K562 (cell line): ENCODE data around the gene POC1B. TPM values are rescaled to one million over a fixed set of nuclear protein-coding genes. Genes with fewer than 3 reads are reported as not detected.

Experiments
- ATAC-seq: fragments of 200-7000 bp; cut with Tn5 transposase; 3 replicates; pipeline ENCODE4 v1.9.1; 2020; ENCODE audit warnings: moderate library complexity
- BruUV-seq: library from RNA; stranded (reverse); fragments of 400-500 nt; replicated peaks from 2 replicates; lab custom pipeline; 2021; lab: Mats Ljungman, UMichigan
- CTCF ChIA-PET: fragments of 300-600 bp; formaldehyde crosslinking; extraction: SDS; loops from one replicate; lab custom pipeline; 2021; ENCODE audit warnings: low intra/inter-chr PET ratio; lab: Yijun Ruan, JAX
- POLR2A ChIA-PET: fragments of 300-600, 350-650 bp; sonication (Branson Sonifier 250); formaldehyde crosslinking; extraction: SDS; loops from one replicate; lab custom pipeline; 2021; ENCODE audit warnings: antibody characterized with exemption, inconsistent platforms; lab: Yijun Ruan, JAX
- DNase-seq, 4 experiments: peaks; one replicate each; pipeline versions ENCODE4 v3.0.0 to v3.0.0-alpha.2; 2011 to 2018; ENCODE audit warnings: low spot score in 3 of 4, mixed read lengths in 3 of 4; ENCODE audit errors: extremely low read depth in 1 of 4
- FAIRE-seq: peaks from 2 replicates; lab custom pipeline; 2011; peaks lifted over from hg19 to GRCh38; lab: Jason Lieb, UNC
- H2AFZ ChIP-seq: 2 replicates; pipeline ENCODE4 v1.6.0; 2011; ENCODE audit warnings: low read depth, low read length, control low read depth, inconsistent platforms
- H3K27ac ChIP-seq: fragments of 200-600 bp; 3 replicates; pipeline ENCODE4 v1.8.0; 2011; ENCODE audit warnings: low read depth, mild to moderate bottlenecking, control low read depth, inconsistent platforms, low read length, moderate library complexity, mixed read lengths; ENCODE audit errors: extremely low read depth
- H3K27me3 ChIP-seq, 2 experiments: fragments of 300-600 bp in 1 of 2; 2 replicates in 1 of 2; 3 replicates in 1 of 2; pipeline versions ENCODE4 v1.6.0 to v1.8.0; 2011; ENCODE audit warnings: inconsistent platforms in 2 of 2, low read length in 2 of 2, mild to moderate bottlenecking in 1 of 2, mixed read lengths in 1 of 2, moderate library complexity in 1 of 2; ENCODE audit not compliant: control insufficient read depth in 2 of 2, insufficient read depth in 2 of 2
- H3K36me3 ChIP-seq: fragments of 300-600 bp; 3 replicates; pipeline ENCODE4 v1.8.0; 2011; ENCODE audit warnings: mild to moderate bottlenecking, low read length, inconsistent platforms; ENCODE audit not compliant: control insufficient read depth, insufficient read depth
- H3K4me1 ChIP-seq, 2 experiments: fragments of 200-600 bp in 1 of 2; replicated peaks in 1 of 2; 2 replicates in 1 of 2; 3 replicates in 1 of 2; pipeline versions ENCODE4 v1.5.1 to v1.8.0; 2011; ENCODE audit warnings: inconsistent platforms in 2 of 2, low read length in 2 of 2, mild to moderate bottlenecking in 1 of 2, mixed read lengths in 1 of 2, moderate library complexity in 1 of 2; ENCODE audit not compliant: control insufficient read depth in 2 of 2, insufficient read depth in 2 of 2
- H3K4me2 ChIP-seq: 2 replicates; pipeline ENCODE4 v1.6.1; 2011; ENCODE audit warnings: low read length, control low read depth, inconsistent platforms, mixed read lengths; ENCODE audit not compliant: insufficient read depth
- H3K4me3 ChIP-seq: fragments of 200-600 bp; sonication (generic), shearing (Covaris generic); 2 replicates; pipeline ENCODE4 v1.5.1; 2016; ENCODE audit warnings: control low read depth, inconsistent platforms
- H3K79me2 ChIP-seq: fragments of 200-600 bp; 3 replicates; pipeline ENCODE4 v1.8.0; 2011; ENCODE audit warnings: low read length, inconsistent platforms; ENCODE audit not compliant: control insufficient read depth, insufficient read depth
- H3K9ac ChIP-seq, 2 experiments: 2 replicates each; pipeline versions ENCODE4 v1.6.0 to v1.6.1; 2011; ENCODE audit warnings: low read depth in 2 of 2, low read length in 2 of 2, control low read depth in 1 of 2, inconsistent platforms in 1 of 2, mild to moderate bottlenecking in 1 of 2, mixed read lengths in 1 of 2; ENCODE audit not compliant: insufficient read depth in 1 of 2
- H3K9me1 ChIP-seq: one replicate; pipeline ENCODE4 v1.6.0; 2011; ENCODE audit warnings: inconsistent platforms, mild to moderate bottlenecking, low read length, moderate library complexity; ENCODE audit not compliant: control insufficient read depth, insufficient read depth
- H3K9me3 ChIP-seq: replicated peaks from 2 replicates; pipeline ENCODE4 v1.5.1; 2011; ENCODE audit warnings: low read depth, low read length, inconsistent platforms; ENCODE audit not compliant: control insufficient read depth, insufficient read depth
- H4K20me1 ChIP-seq: replicated peaks from 2 replicates; pipeline ENCODE4 v1.6.1; 2011; ENCODE audit warnings: low read length, inconsistent platforms, mixed read lengths; ENCODE audit not compliant: control insufficient read depth, insufficient read depth
- BACH1 ChIP-seq: fragments of 200-800 bp; sonication (Bioruptor generic); IDR thresholded peaks from 2 replicates; pipeline ENCODE4 v1.6.1; 2016; ENCODE audit warnings: missing genetic modification characterization, missing compliant biosample characterization
- BMI1 ChIP-seq: fragments of 150-350 bp; IDR thresholded peaks from 2 replicates; pipeline ENCODE4 v1.6.1; 2014; ENCODE audit warnings: low read length
- BRF1 ChIP-seq: IDR thresholded peaks from 3 replicates; pipeline ENCODE4 v1.6.1; 2011; ENCODE audit warnings: borderline replicate concordance, mild to moderate bottlenecking; ENCODE audit not compliant: insufficient read length; ENCODE audit errors: extremely low read depth
- C11orf30 ChIP-seq: fragments of 450-650 bp; IDR thresholded peaks from 2 replicates; pipeline ENCODE4 v1.6.1; 2016; ENCODE audit warnings: low read depth, mild to moderate bottlenecking
- COPS2 ChIP-seq: fragments of 450-650 bp; conservative IDR thresholded peaks from 2 replicates; pipeline ENCODE4 v1.6.1; 2016; ENCODE audit warnings: mild to moderate bottlenecking, moderate library complexity
- E2F3 ChIP-seq: fragments of 250-450 bp; sonication (Bioruptor Pico); IDR thresholded peaks from 2 replicates; pipeline ENCODE4 v1.4.0; 2020; ENCODE audit warnings: mild to moderate bottlenecking
- KDM1A ChIP-seq, 2 experiments: fragments of 450-650 bp; IDR thresholded peaks; 2 replicates each; pipeline ENCODE4 v1.6.1; 2016; ENCODE audit warnings: mild to moderate bottlenecking in 2 of 2
- KDM2B ChIP-seq: fragments of 250-450 bp; sonication (Bioruptor Pico); IDR thresholded peaks from 2 replicates; pipeline ENCODE4 v1.8.0; 2021; ENCODE audit warnings: mild to moderate bottlenecking, moderate library complexity
- L3MBTL2 ChIP-seq: fragments of 450-650 bp; IDR thresholded peaks from 2 replicates; pipeline ENCODE4 v1.6.1; 2016; ENCODE audit warnings: mild to moderate bottlenecking, moderate library complexity
- MCM3 ChIP-seq: fragments of 450-650 bp; IDR thresholded peaks from 2 replicates; pipeline ENCODE4 v1.6.1; 2016
- NR2C1 ChIP-seq, 2 experiments: fragments of 450-650 bp; IDR thresholded peaks; 2 replicates each; pipeline ENCODE4 v1.6.1; 2017; ENCODE audit warnings: mild to moderate bottlenecking in 2 of 2, antibody characterized with exemption in 1 of 2, inconsistent platforms in 1 of 2, missing compliant biosample characterization in 1 of 2, missing genetic modification characterization in 1 of 2
- PHF20 ChIP-seq: fragments of 450-650 bp; IDR thresholded peaks from 2 replicates; pipeline ENCODE4 v1.6.1; 2018; ENCODE audit not compliant: partially characterized antibody
- RBM15 ChIP-seq: fragments of 200-400 bp; formaldehyde crosslinking; IDR thresholded peaks from 2 replicates; pipeline ENCODE4 v1.6.1; 2018; ENCODE audit warnings: mild to moderate bottlenecking, low read length, moderate library complexity; ENCODE audit not compliant: insufficient read depth
- RBM25 ChIP-seq: fragments of 200-400 bp; formaldehyde crosslinking; IDR thresholded peaks from 2 replicates; pipeline ENCODE4 v1.6.1; 2018; ENCODE audit warnings: low read length, low read depth, moderate library complexity; ENCODE audit not compliant: severe bottlenecking
- RNF2 ChIP-seq: sonication (generic); IDR thresholded peaks from 2 replicates; pipeline ENCODE4 v1.6.1; 2016
- WHSC1 ChIP-seq: IDR thresholded peaks from one replicate; pipeline ENCODE4 v1.6.1; 2012; ENCODE audit warnings: low read length, control low read depth, inconsistent platforms
- ZEB2 ChIP-seq: fragments of 450-650 bp; IDR thresholded peaks from 2 replicates; pipeline ENCODE4 v1.6.1; 2016
- ZFP36 ChIP-seq: fragments of 150-350 bp; IDR thresholded peaks from 2 replicates; pipeline ENCODE4 v1.6.1; 2018; ENCODE audit warnings: low read length, low read depth; ENCODE audit not compliant: partially characterized antibody
- ZNF143 ChIP-seq: sonication (generic); formaldehyde crosslinking; IDR thresholded peaks from 2 replicates; pipeline ENCODE4 v1.9.0; 2022; ENCODE audit warnings: mild to moderate bottlenecking, missing genetic modification reagents
- ZNF24 ChIP-seq: fragments of 450-650 bp; IDR thresholded peaks from 2 replicates; pipeline ENCODE4 v1.6.1; 2016
- ZNF282 ChIP-seq: sonication (generic); formaldehyde crosslinking; IDR thresholded peaks from 2 replicates; pipeline ENCODE4 v1.8.1; 2023; ENCODE audit warnings: missing genetic modification reagents
- ZNF3 ChIP-seq: fragments of 250-450 bp; sonication (Bioruptor Pico); IDR thresholded peaks from 2 replicates; pipeline ENCODE4 v1.5.0; 2021; ENCODE audit warnings: mild to moderate bottlenecking, moderate library complexity
- ZNF431 ChIP-seq: sonication (generic); formaldehyde crosslinking; IDR thresholded peaks from 2 replicates; pipeline ENCODE4 v1.8.0; 2022; ENCODE audit warnings: mild to moderate bottlenecking, missing genetic modification reagents
- WGBS: fragments of 100-300 bp; shearing (Covaris generic); methylation state at CpG from one replicate; pipeline ENCODE4 v1.1.6; 2016; ENCODE audit warnings: low coverage, mixed read lengths; ENCODE audit not compliant: insufficient coverage; ENCODE audit errors: missing lambda C conversion rate; 5-methylcytosine and 5-hydroxymethylcytosine counted together
- in situ Hi-C: fragments of 300-500 bp; cut with MboI; formaldehyde crosslinking; loops from 4 replicates; pipeline ENCODE4 v1.15.0; 2018; ENCODE audit warnings: inconsistent platforms, mixed read lengths
- intact Hi-C: fragments of 100-400 bp; cut with micrococcal nuclease; formaldehyde crosslinking; loops from 2 replicates; pipeline ENCODE4 v1.14.2; 2022
- polyA plus RNA-seq, 8 experiments: library from polyadenylated mRNA; depleted of rRNA in 4 of 8; stranded (reverse) in 5 of 8; unstranded in 3 of 8; fragments of >200 nt; fragmentation: Nextera tagmentation in 2 of 8; fragmentation: Illumina TruSeq in 1 of 8; extraction: Ambion mirVana in 2 of 8; extraction: Trizol in 1 of 8; gene quantifications; 2 replicates each; pipeline versions ENCODE4 v1.2.1 to v1.2.3, GENCODE V29; 2011 to 2014; ENCODE audit warnings: inconsistent platforms in 1 of 8, missing spikeins in 1 of 8
- total RNA-seq, 7 experiments: library from RNA; depleted of rRNA in 6 of 7; stranded (reverse); fragments of >200 nt in 6 of 7; fragmentation: Illumina TruSeq in 2 of 7; extraction: Trizol in 2 of 7; gene quantifications; 2 replicates each; pipeline versions ENCODE4 v1.2.1 to v1.2.3, GENCODE V29; 2011 to 2021; ENCODE audit warnings: low replicate concordance in 1 of 7

POC1B gene
- total and polyA plus RNA-seq, 9 of the 15 experiments (the other 6 are each of a cell fraction or from before 2014, with no cell fraction given) = 4.5 to 16.1 (median 10.4) TPM

GRCh38 chr12:89507015-89507824 lies 18.6 kb downstream of the POC1B start (continued):
- TF ChIP-seq BRF1 (no peak), ZNF431 (CRISPR knock-in tag) (no peak), ZNF24 (no peak)

- no TSS peak for BruUV-seq
- Histone ChIP-seq H3K36me3 (no peaks in the 10 kb centered on the region), H3K9me3 (no peaks in the 10 kb centered on the region), H3K4me1 (no peaks in the 10 kb centered on the region), H3K79me2 (no peaks in the 10 kb centered on the region)
- CTCF ChIA-PET = no interaction called here
- TF ChIP-seq L3MBTL2 (no peak), COPS2 (no peak), RBM15 (no peak), ZNF3 (CRISPR knock-in tag) (no peak), RNF2 (no peak), KDM2B (CRISPR knock-in tag) (no peak), ZNF143 (no peak), NR2C1 (IDR thresholded peaks at IDR 0.05) (no peak), NR2C1 (tag; IDR thresholded peaks at IDR 0.05) (no peak), RBM25 (peak; percentile 70), ZEB2 (no peak), C11orf30 (no peak), BMI1 (no peak), PHF20 (no peak), ZNF282 (CRISPR knock-in tag) (no peak), BACH1 (tag) (no peak), WHSC1 (no peak), ZFP36 (peak; percentile 58), MCM3 (no peak), KDM1A (IDR thresholded peaks at IDR 0.05) (0 out of 4 replicates have a peak, but pooled peaks of 1 of the 2 experiments have one; percentile 25), E2F3 (CRISPR knock-in tag) (no peak)
- TF ChIP-seq, all 486 proteins: peak for 3
- ATAC-seq (no peak), FAIRE-seq (no peak), DNase-seq (no peak)
- Histone ChIP-seq H3K4me3 (no peak overlapping the region), H3K9me1 (no peaks in the 10 kb centered on the region), H3K27ac (no peak overlapping the region), H2AFZ (no peak overlapping the region), H4K20me1 (no peaks in the 10 kb centered on the region), H3K9ac (no peak overlapping the region), H3K4me2 (no peak overlapping the region), H3K27me3 (no peaks in the 10 kb centered on the region)
- 0% methylated on average over 1 of the region's 1 CpG for WGBS
- POLR2A ChIA-PET = interaction anchor here (0.8 to 1.4 kb wide), 2 partner anchors 9 to 14 kb away, joined by 3 to 5 read pairs; no protein-coding TSS in a partner anchor
- in situ Hi-C loops = no loop called here
- intact Hi-C loops = no loop called here
Measured at GRCh38 chr12:89506050-89506449, 19.8 kb downstream of the POC1B start.
